IMR-90 (cell line): ENCODE measurements around the gene SCARF2. TPM values are rescaled to one million over a fixed set of nuclear protein-coding genes. Genes with fewer than 3 reads are reported as not detected.
"Not testable (repeated sequence)": the region's sequence is repeated elsewhere in the genome, so short reads cannot be mapped to it uniquely, and the experiment has no call there.

Source experiments
- ATAC-seq: fragments of 200-7000 bp; cut with Tn5 transposase; 2 replicates; pipeline ENCODE4 v1.9.1; 2020; ENCODE audit warnings: low read depth, mild to moderate bottlenecking, moderate library complexity
- BruUV-seq: library from RNA; stranded (reverse); fragments of 400-500 nt; replicated peaks from 2 replicates; lab custom pipeline; 2021; lab: Mats Ljungman, UMichigan
- CTCF ChIA-PET: fragments of 300-600 bp; formaldehyde crosslinking; extraction: SDS; loops from one replicate; lab custom pipeline; 2021; ENCODE audit warnings: antibody characterized with exemption; lab: Yijun Ruan, JAX
- POLR2A ChIA-PET: fragments of 300-600 bp; sonication (Branson Sonifier 250); formaldehyde crosslinking; loops from one replicate; lab custom pipeline; 2022; ENCODE audit warnings: antibody characterized with exemption; ENCODE audit not compliant: unreplicated experiment; lab: Charles Lee
- DNase-seq: peaks from one replicate; pipeline ENCODE4 v3.0.0; 2013
- H2AFZ ChIP-seq: replicated peaks from 2 replicates; pipeline ENCODE3; 2013; ENCODE audit warnings: low read length, mild to moderate bottlenecking; ENCODE audit not compliant: poor library complexity
- H2AK5ac ChIP-seq: 2 replicates; pipeline ENCODE4 v1.6.1; 2013; ENCODE audit warnings: low read depth, low read length, inconsistent platforms
- H2AK9ac ChIP-seq: replicated peaks from 2 replicates; pipeline ENCODE3; 2013; ENCODE audit warnings: mild to moderate bottlenecking, low read depth, low read length, moderate library complexity; ENCODE audit not compliant: poor library complexity
- H2BK120ac ChIP-seq: 2 replicates; pipeline ENCODE4 v1.6.1; 2013; ENCODE audit warnings: low read depth, low read length, inconsistent platforms
- H2BK15ac ChIP-seq: 3 replicates; pipeline ENCODE4 v1.6.1; 2013; ENCODE audit warnings: low read depth, low read length, inconsistent platforms
- H2BK20ac ChIP-seq: 2 replicates; pipeline ENCODE4 v1.6.1; 2013; ENCODE audit warnings: low read depth, mild to moderate bottlenecking, inconsistent platforms, low read length, moderate library complexity
- H2BK5ac ChIP-seq: 2 replicates; pipeline ENCODE4 v1.6.1; 2013; ENCODE audit warnings: mild to moderate bottlenecking, low read depth, low read length, inconsistent platforms; ENCODE audit not compliant: poor library complexity, severe bottlenecking
- H3K14ac ChIP-seq: replicated peaks from 2 replicates; pipeline ENCODE4 v1.6.1; 2013; ENCODE audit warnings: low read depth, low read length, inconsistent platforms
- H3K18ac ChIP-seq: 2 replicates; pipeline ENCODE4 v1.6.1; 2013; ENCODE audit warnings: low read depth, low read length, control low read depth
- H3K23ac ChIP-seq: 2 replicates; pipeline ENCODE4 v1.6.1; 2013; ENCODE audit warnings: low read depth, low read length, inconsistent platforms
- H3K27ac ChIP-seq: 2 replicates; pipeline ENCODE4 v1.5.1; 2013; ENCODE audit warnings: mild to moderate bottlenecking, control low read depth, low read length; ENCODE audit not compliant: insufficient read depth
- H3K27me3 ChIP-seq: 2 replicates; pipeline ENCODE4 v1.6.1; 2013; ENCODE audit warnings: low read length; ENCODE audit not compliant: control insufficient read depth, insufficient read depth
- H3K36me3 ChIP-seq: 2 replicates; pipeline ENCODE4 v1.6.1; 2013; ENCODE audit warnings: low read length, mixed read lengths; ENCODE audit not compliant: control insufficient read depth, insufficient read depth
- H3K4ac ChIP-seq: 2 replicates; pipeline ENCODE4 v1.6.1; 2013; ENCODE audit warnings: low read depth, low read length, inconsistent platforms
- H3K4me1 ChIP-seq: 2 replicates; pipeline ENCODE4 v1.6.1; 2013; ENCODE audit warnings: low read length, mixed read lengths; ENCODE audit not compliant: control insufficient read depth, insufficient read depth
- H3K4me2 ChIP-seq: 2 replicates; pipeline ENCODE4 v1.6.1; 2013; ENCODE audit warnings: low read depth, mild to moderate bottlenecking, control low read depth, low read length, moderate library complexity
- H3K4me3 ChIP-seq: 2 replicates; pipeline ENCODE4 v1.5.1; 2013; ENCODE audit warnings: low read depth, mild to moderate bottlenecking, control low read depth, low read length, moderate library complexity; ENCODE audit not compliant: insufficient read depth
- H3K56ac ChIP-seq: 2 replicates; pipeline ENCODE4 v1.6.1; 2013; ENCODE audit warnings: low read length, inconsistent platforms; ENCODE audit not compliant: insufficient read depth; ENCODE audit errors: extremely low read depth
- H3K79me1 ChIP-seq, 2 experiments: 2 replicates each; pipeline ENCODE4 v1.6.1; 2013; ENCODE audit warnings: low read length in 2 of 2, inconsistent platforms in 1 of 2, low read depth in 1 of 2
- H3K9ac ChIP-seq: 2 replicates; pipeline ENCODE4 v1.6.1; 2013; ENCODE audit warnings: low read depth, low read length, control low read depth
- H3K9me1 ChIP-seq: 2 replicates; pipeline ENCODE4 v1.6.1; 2013; ENCODE audit warnings: low read length, inconsistent platforms; ENCODE audit not compliant: insufficient read depth
- H3K9me3 ChIP-seq: 2 replicates; pipeline ENCODE4 v1.6.1; 2013; ENCODE audit warnings: low read length; ENCODE audit not compliant: control insufficient read depth, insufficient read depth
- H4K20me1 ChIP-seq: 2 replicates; pipeline ENCODE4 v1.6.1; 2013; ENCODE audit warnings: low read length, inconsistent platforms; ENCODE audit not compliant: insufficient read depth
- H4K5ac ChIP-seq: 2 replicates; pipeline ENCODE4 v1.6.1; 2013; ENCODE audit warnings: mild to moderate bottlenecking, low read depth, low read length, control low read depth
- H4K8ac ChIP-seq, 2 experiments: 2 replicates each; pipeline ENCODE4 v1.6.1; 2013; ENCODE audit warnings: low read depth in 2 of 2, low read length in 2 of 2, control low read depth in 1 of 2, inconsistent platforms in 1 of 2
- H4K91ac ChIP-seq: 2 replicates; pipeline ENCODE4 v1.6.1; 2013; ENCODE audit warnings: low read depth, low read length, inconsistent platforms; ENCODE audit not compliant: insufficient read depth
- MXI1 ChIP-seq: IDR thresholded peaks from 2 replicates; pipeline ENCODE4 v1.6.1; 2012; ENCODE audit warnings: low read depth, mild to moderate bottlenecking, low read length, moderate library complexity, borderline replicate concordance
- WGBS, 2 experiments: methylation state at CpG; one replicate each; pipeline versions ENCODE4 v1.1.5 to v1.1.7; 2013; ENCODE audit warnings: missing lambda C conversion rate in 2 of 2; ENCODE audit not compliant: insufficient read length in 1 of 2; ENCODE audit errors: extremely low coverage in 2 of 2; 5-methylcytosine and 5-hydroxymethylcytosine counted together
- dilution Hi-C: fragments of 300-500 bp; cut with HindIII; formaldehyde crosslinking; loops from one replicate; pipeline ENCODE4 v1.14.3; 2018; ENCODE audit warnings: low sequenced_read_pairs; ENCODE audit not compliant: unreplicated experiment
- in situ Hi-C: fragments of 300-500 bp; cut with MboI; formaldehyde crosslinking; loops from 3 replicates; pipeline ENCODE4 v1.14.3; 2019; ENCODE audit warnings: low sequenced_read_pairs, inconsistent platforms, mixed read lengths
- intact Hi-C: fragments of 100-400 bp; cut with micrococcal nuclease; formaldehyde crosslinking; loops from 2 replicates; pipeline ENCODE4 v1.10.0; 2022
- polyA plus RNA-seq, 3 experiments: library from polyadenylated mRNA; depleted of rRNA; stranded (reverse); fragments of >200 nt; gene quantifications; 2 replicates each; pipeline ENCODE4 v1.2.3, GENCODE V29; 2012; ENCODE audit warnings: low replicate concordance in 1 of 3
- total RNA-seq: library from RNA; depleted of rRNA; stranded (reverse); fragments of >200 nt; gene quantifications from 2 replicates; pipeline ENCODE4 v1.2.3, GENCODE V29; 2012

SCARF2 gene
- total and polyA plus RNA-seq, 2 of the 4 experiments (the other 2 are of a cell fraction) = 3.4 to 37.0 TPM

DNA sequence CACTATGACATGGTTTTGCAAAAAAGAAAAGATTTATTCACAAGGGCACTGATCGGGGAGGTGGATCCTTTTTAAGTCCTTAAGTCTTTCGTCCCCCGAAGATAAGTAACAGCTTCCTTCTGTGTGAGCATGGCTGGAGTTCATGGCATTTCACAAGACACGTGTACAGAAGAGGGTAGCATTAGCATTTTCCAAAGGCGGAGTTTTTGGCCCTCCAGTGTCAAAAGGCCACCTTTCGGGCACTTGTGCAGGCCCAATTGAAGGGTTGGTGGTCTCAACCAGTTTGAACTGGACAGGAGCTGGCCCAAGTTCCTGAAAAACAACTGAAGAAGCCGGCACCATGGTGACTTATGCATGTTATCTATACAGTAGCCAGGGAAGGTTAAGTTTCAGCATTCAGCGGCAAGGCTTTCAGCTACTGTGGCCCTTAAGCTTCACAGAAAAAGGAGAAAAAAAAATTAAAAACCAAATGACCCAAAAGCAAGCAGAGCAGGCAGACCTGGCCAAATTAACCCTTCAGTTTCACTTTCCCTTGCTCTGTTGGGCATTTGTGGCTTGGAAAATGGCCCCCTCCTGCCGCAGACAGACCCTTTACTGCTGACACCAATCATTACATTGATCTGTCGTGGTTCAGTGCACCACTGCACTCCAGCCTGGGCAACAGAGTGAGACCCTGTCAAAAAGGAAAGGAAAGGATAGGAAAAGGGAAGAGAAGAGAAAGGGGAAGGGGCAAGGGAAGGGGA lies 25.0 kb downstream of the SCARF2 start (continued):
- no peak for TF ChIP-seq MXI1

DNA sequence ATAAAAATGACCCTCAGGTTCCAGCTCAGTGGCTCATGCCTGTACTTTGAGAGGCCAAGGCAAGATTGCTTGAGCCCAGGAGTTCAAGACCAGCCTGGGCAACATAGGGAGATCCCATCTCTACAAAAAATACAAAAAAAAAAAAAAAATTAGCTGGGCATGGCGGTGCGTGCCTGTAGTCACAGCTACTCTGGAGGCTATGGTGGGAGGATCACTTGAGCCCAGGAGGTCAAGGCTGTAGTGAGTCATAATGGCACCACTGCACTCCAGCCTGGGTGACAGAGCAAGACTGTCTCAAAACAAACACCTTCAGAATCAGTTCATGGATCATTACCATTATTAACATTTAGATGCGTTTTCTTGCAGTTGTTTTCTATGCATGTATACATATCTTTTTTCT lies 28.2 kb downstream of the SCARF2 start:
- in situ Hi-C loops, H3K9me3 ChIP-seq, H2AK5ac ChIP-seq, H4K20me1 ChIP-seq, H2AK9ac ChIP-seq, H2BK5ac ChIP-seq, H3K18ac ChIP-seq, BruUV-seq, H3K27me3 ChIP-seq, dilution Hi-C loops, H3K14ac ChIP-seq, H3K27ac ChIP-seq, H4K91ac ChIP-seq, H2BK15ac ChIP-seq, DNase-seq, H3K9me1 ChIP-seq, H3K4me3 ChIP-seq, H3K4ac ChIP-seq, POLR2A ChIA-PET, CTCF ChIA-PET, H2BK120ac ChIP-seq, H2AFZ ChIP-seq, H3K79me1 ChIP-seq, ATAC-seq, H3K4me1 ChIP-seq, H3K4me2 ChIP-seq, H3K23ac ChIP-seq, H4K5ac ChIP-seq, H4K8ac ChIP-seq, H2BK20ac ChIP-seq, H3K9ac ChIP-seq, intact Hi-C loops, H3K56ac ChIP-seq: not testable (repeated sequence)
- H3K36me3 ChIP-seq = peaks cover 27% of the 10 kb centered on the region
- whole genome bisulfite sequencing, 2 experiments = no CpG with 5 or more reads among the region's 3 CpGs
